K562 (cell line): ENCODE measurements around the gene B3GLCT. TPM values are rescaled to one million over a fixed set of nuclear protein-coding genes. Genes with fewer than 3 reads are reported as not detected.

ENCODE experiments used
- ATAC-seq: fragments of 200-7000 bp; cut with Tn5 transposase; 3 replicates; pipeline ENCODE4 v1.9.1; 2020; ENCODE audit warnings: moderate library complexity
- BruUV-seq: library from RNA; stranded (reverse); fragments of 400-500 nt; replicated peaks from 2 replicates; lab custom pipeline; 2021; lab: Mats Ljungman, UMichigan
- CTCF ChIA-PET: fragments of 300-600 bp; formaldehyde crosslinking; extraction: SDS; loops from one replicate; lab custom pipeline; 2021; ENCODE audit warnings: low intra/inter-chr PET ratio; lab: Yijun Ruan, JAX
- POLR2A ChIA-PET: fragments of 300-600, 350-650 bp; sonication (Branson Sonifier 250); formaldehyde crosslinking; extraction: SDS; loops from one replicate; lab custom pipeline; 2021; ENCODE audit warnings: antibody characterized with exemption, inconsistent platforms; lab: Yijun Ruan, JAX
- DNase-seq, 4 experiments: peaks; one replicate each; pipeline versions ENCODE4 v3.0.0 to v3.0.0-alpha.2; 2011 to 2018; ENCODE audit warnings: low spot score in 3 of 4, mixed read lengths in 3 of 4; ENCODE audit errors: extremely low read depth in 1 of 4
- FAIRE-seq: peaks from 2 replicates; lab custom pipeline; 2011; peaks lifted over from hg19 to GRCh38; lab: Jason Lieb, UNC
- H2AFZ ChIP-seq: 2 replicates; pipeline ENCODE4 v1.6.0; 2011; ENCODE audit warnings: low read depth, low read length, control low read depth, inconsistent platforms
- H3K27ac ChIP-seq: fragments of 200-600 bp; 3 replicates; pipeline ENCODE4 v1.8.0; 2011; ENCODE audit warnings: low read depth, mild to moderate bottlenecking, control low read depth, inconsistent platforms, low read length, moderate library complexity, mixed read lengths; ENCODE audit errors: extremely low read depth
- H3K27me3 ChIP-seq, 2 experiments: fragments of 300-600 bp in 1 of 2; 2 replicates in 1 of 2; 3 replicates in 1 of 2; pipeline versions ENCODE4 v1.6.0 to v1.8.0; 2011; ENCODE audit warnings: inconsistent platforms in 2 of 2, low read length in 2 of 2, mild to moderate bottlenecking in 1 of 2, mixed read lengths in 1 of 2, moderate library complexity in 1 of 2; ENCODE audit not compliant: control insufficient read depth in 2 of 2, insufficient read depth in 2 of 2
- H3K36me3 ChIP-seq: fragments of 300-600 bp; 3 replicates; pipeline ENCODE4 v1.8.0; 2011; ENCODE audit warnings: mild to moderate bottlenecking, low read length, inconsistent platforms; ENCODE audit not compliant: control insufficient read depth, insufficient read depth
- H3K4me1 ChIP-seq, 2 experiments: fragments of 200-600 bp in 1 of 2; replicated peaks in 1 of 2; 2 replicates in 1 of 2; 3 replicates in 1 of 2; pipeline versions ENCODE4 v1.5.1 to v1.8.0; 2011; ENCODE audit warnings: inconsistent platforms in 2 of 2, low read length in 2 of 2, mild to moderate bottlenecking in 1 of 2, mixed read lengths in 1 of 2, moderate library complexity in 1 of 2; ENCODE audit not compliant: control insufficient read depth in 2 of 2, insufficient read depth in 2 of 2
- H3K4me2 ChIP-seq: 2 replicates; pipeline ENCODE4 v1.6.1; 2011; ENCODE audit warnings: low read length, control low read depth, inconsistent platforms, mixed read lengths; ENCODE audit not compliant: insufficient read depth
- H3K4me3 ChIP-seq: fragments of 200-600 bp; sonication (generic), shearing (Covaris generic); 2 replicates; pipeline ENCODE4 v1.5.1; 2016; ENCODE audit warnings: control low read depth, inconsistent platforms
- H3K79me2 ChIP-seq: fragments of 200-600 bp; 3 replicates; pipeline ENCODE4 v1.8.0; 2011; ENCODE audit warnings: low read length, inconsistent platforms; ENCODE audit not compliant: control insufficient read depth, insufficient read depth
- H3K9ac ChIP-seq, 2 experiments: 2 replicates each; pipeline versions ENCODE4 v1.6.0 to v1.6.1; 2011; ENCODE audit warnings: low read depth in 2 of 2, low read length in 2 of 2, control low read depth in 1 of 2, inconsistent platforms in 1 of 2, mild to moderate bottlenecking in 1 of 2, mixed read lengths in 1 of 2; ENCODE audit not compliant: insufficient read depth in 1 of 2
- H3K9me1 ChIP-seq: one replicate; pipeline ENCODE4 v1.6.0; 2011; ENCODE audit warnings: inconsistent platforms, mild to moderate bottlenecking, low read length, moderate library complexity; ENCODE audit not compliant: control insufficient read depth, insufficient read depth
- H3K9me3 ChIP-seq: replicated peaks from 2 replicates; pipeline ENCODE4 v1.5.1; 2011; ENCODE audit warnings: low read depth, low read length, inconsistent platforms; ENCODE audit not compliant: control insufficient read depth, insufficient read depth
- H4K20me1 ChIP-seq: replicated peaks from 2 replicates; pipeline ENCODE4 v1.6.1; 2011; ENCODE audit warnings: low read length, inconsistent platforms, mixed read lengths; ENCODE audit not compliant: control insufficient read depth, insufficient read depth
- AFF1 ChIP-seq, 2 experiments: fragments of 450-650 bp; IDR thresholded peaks; 2 replicates each; pipeline ENCODE4 v1.6.1; 2018; ENCODE audit warnings: mild to moderate bottlenecking in 2 of 2, low read depth in 1 of 2; ENCODE audit not compliant: partially characterized antibody in 2 of 2
- CBX5 ChIP-seq: IDR thresholded peaks from 2 replicates; pipeline ENCODE4 v1.6.1; 2014; ENCODE audit warnings: low read depth, borderline replicate concordance
- E4F1 ChIP-seq: fragments of 250-450 bp; sonication (Bioruptor Pico); IDR thresholded peaks from 2 replicates; pipeline ENCODE4 v1.5.0; 2021; ENCODE audit warnings: mild to moderate bottlenecking, borderline replicate concordance
- FOXJ3 ChIP-seq: sonication (generic); formaldehyde crosslinking; IDR thresholded peaks from 2 replicates; pipeline ENCODE4 v1.4.0; 2020; ENCODE audit warnings: mild to moderate bottlenecking, missing genetic modification reagents
- GATA2 ChIP-seq: sonication (generic); formaldehyde crosslinking; IDR thresholded peaks from 2 replicates; pipeline ENCODE4 v1.4.0; 2020; ENCODE audit warnings: mild to moderate bottlenecking, missing genetic modification reagents
- HDAC2 ChIP-seq: fragments of 450-650 bp; IDR thresholded peaks from 2 replicates; pipeline ENCODE4 v1.6.1; 2016; ENCODE audit warnings: mild to moderate bottlenecking
- MAFF ChIP-seq: IDR thresholded peaks from 2 replicates; pipeline ENCODE4 v1.6.1; 2012; ENCODE audit warnings: low read length, improper control_type of control experiment
- MAX ChIP-seq: sonication (generic); formaldehyde crosslinking; IDR thresholded peaks from 2 replicates; pipeline ENCODE4 v1.9.0; 2022; ENCODE audit warnings: mild to moderate bottlenecking, missing genetic modification reagents
- PCBP1 ChIP-seq: fragments of 200-400 bp; formaldehyde crosslinking; IDR thresholded peaks from 2 replicates; pipeline ENCODE4 v1.6.1; 2018; ENCODE audit warnings: mild to moderate bottlenecking, low read depth, low read length; ENCODE audit not compliant: poor library complexity, severe bottlenecking
- SMARCA4 ChIP-seq: fragments of 450-650 bp; IDR thresholded peaks from 2 replicates; pipeline ENCODE4 v1.6.1; 2016
- SNAPC5 ChIP-seq: fragments of 250-450 bp; sonication (Bioruptor Pico); IDR thresholded peaks from 2 replicates; pipeline ENCODE4 v1.8.0; 2021; ENCODE audit warnings: moderate library complexity, mild to moderate bottlenecking, inconsistent platforms
- SRF ChIP-seq, 2 experiments: fragments of 250-450, 450-650 bp in 1 of 2; sonication (Bioruptor Pico) in 1 of 2; sonication (generic) in 1 of 2; formaldehyde crosslinking; IDR thresholded peaks; 2 replicates each; pipeline versions ENCODE4 v1.5.0 to v1.5.1; 2020 to 2022; ENCODE audit warnings: mild to moderate bottlenecking in 1 of 2, missing genetic modification reagents in 1 of 2
- ZFX ChIP-seq: sonication (generic); formaldehyde crosslinking; IDR thresholded peaks from 2 replicates; pipeline ENCODE4 v1.8.0; 2022; ENCODE audit warnings: mild to moderate bottlenecking, missing genetic modification reagents, moderate library complexity
- ZNF146 ChIP-seq: IDR thresholded peaks from one replicate; pipeline ENCODE4 v1.6.1; 2018; ENCODE audit warnings: missing compliant biosample characterization; ENCODE audit not compliant: unreplicated experiment
- ZNF507 ChIP-seq: conservative IDR thresholded peaks from 2 replicates; pipeline ENCODE4 v1.6.1; 2017; ENCODE audit warnings: missing genetic modification characterization, missing compliant biosample characterization
- ZNF57 ChIP-seq: fragments of 450-650 bp; formaldehyde crosslinking; IDR thresholded peaks from 2 replicates; pipeline ENCODE4 v1.4.0; 2020; ENCODE audit warnings: mild to moderate bottlenecking, moderate library complexity
- WGBS: fragments of 100-300 bp; shearing (Covaris generic); methylation state at CpG from one replicate; pipeline ENCODE4 v1.1.6; 2016; ENCODE audit warnings: low coverage, mixed read lengths; ENCODE audit not compliant: insufficient coverage; ENCODE audit errors: missing lambda C conversion rate; 5-methylcytosine and 5-hydroxymethylcytosine counted together
- in situ Hi-C: fragments of 300-500 bp; cut with MboI; formaldehyde crosslinking; loops from 4 replicates; pipeline ENCODE4 v1.15.0; 2018; ENCODE audit warnings: inconsistent platforms, mixed read lengths
- intact Hi-C: fragments of 100-400 bp; cut with micrococcal nuclease; formaldehyde crosslinking; loops from 2 replicates; pipeline ENCODE4 v1.14.2; 2022
- polyA plus RNA-seq, 8 experiments: library from polyadenylated mRNA; depleted of rRNA in 4 of 8; stranded (reverse) in 5 of 8; unstranded in 3 of 8; fragments of >200 nt; fragmentation: Nextera tagmentation in 2 of 8; fragmentation: Illumina TruSeq in 1 of 8; extraction: Ambion mirVana in 2 of 8; extraction: Trizol in 1 of 8; gene quantifications; 2 replicates each; pipeline versions ENCODE4 v1.2.1 to v1.2.3, GENCODE V29; 2011 to 2014; ENCODE audit warnings: inconsistent platforms in 1 of 8, missing spikeins in 1 of 8
- total RNA-seq, 7 experiments: library from RNA; depleted of rRNA in 6 of 7; stranded (reverse); fragments of >200 nt in 6 of 7; fragmentation: Illumina TruSeq in 2 of 7; extraction: Trizol in 2 of 7; gene quantifications; 2 replicates each; pipeline versions ENCODE4 v1.2.1 to v1.2.3, GENCODE V29; 2011 to 2021; ENCODE audit warnings: low replicate concordance in 1 of 7

B3GLCT gene
- total and polyA plus RNA-seq, 9 of the 15 experiments (the other 6 are each of a cell fraction or from before 2014, with no cell fraction given): 1.1 to 5.1 (median 2.9) TPM

- Histone ChIP-seq H3K27ac (no peak overlapping the region), H2AFZ (no peak overlapping the region), H3K4me3 (no peak overlapping the region), H3K9me1 (no peaks in the 10 kb centered on the region), H3K9me3 (no peaks in the 10 kb centered on the region), H3K4me1 (no peaks in the 10 kb centered on the region), H3K36me3 (no peaks in the 10 kb centered on the region), H3K9ac (no peak overlapping the region), H4K20me1 (no peaks in the 10 kb centered on the region), H3K79me2 (no peaks in the 10 kb centered on the region), H3K4me2 (no peak overlapping the region), H3K27me3 (no peaks in the 10 kb centered on the region)
- 41% methylated on average over 2 of the region's 2 CpGs for WGBS
- FAIRE-seq (no peak), ATAC-seq (no peak), DNase-seq (no peak)
- no TSS peak for BruUV-seq
- in situ Hi-C loops (loop anchor here (25.0 kb wide), 1 partner anchor 495 kb away; the partner anchor contains the start of gene RXFP2), intact Hi-C loops (no loop called here)
- ChIA-PET POLR2A (no interaction called here), CTCF (no interaction called here)
- TF ChIP-seq FOXJ3 (no peak), SNAPC5 (no peak), ZNF507 (tag) (no peak), CBX5 (no peak), GATA2 (CRISPR knock-in tag) (no peak), E4F1 (CRISPR knock-in tag) (no peak), SMARCA4 (no peak), ZNF146 (no peak), ZFX (CRISPR knock-in tag) (no peak), PCBP1 (no peak), MAFF (no peak), AFF1 (IDR thresholded peaks at IDR 0.05; ENCODE audit: low read depth in 1 of 2, partially characterized antibody in 2 of 2) (no peak), ZNF57 (no peak), MAX (CRISPR knock-in tag) (no peak), HDAC2 (no peak), SRF (CRISPR knock-in tag; IDR thresholded peaks at IDR 0.05) (no peak)
These were observed 42.6 kb downstream of the B3GLCT start for GRCh38 chr13:31242367-31242766.
